NCI-H748 (cell line): ENCODE measurements around the gene LYPD1.
A peak's percentile ranks its signal among the peaks of the same experiment; 100 is the strongest.

ENCODE experiments used
- DNase-seq: peaks from one replicate; lab custom pipeline; 2025; ENCODE audit not compliant: unreplicated experiment; lab: John Stamatoyannopoulos, UW

The LYPD1 gene

GRCh38 chr2:132668987-132669907 lies 758 bp downstream of the LYPD1 start:
- DNase-seq: peak; percentile 65

DNA sequence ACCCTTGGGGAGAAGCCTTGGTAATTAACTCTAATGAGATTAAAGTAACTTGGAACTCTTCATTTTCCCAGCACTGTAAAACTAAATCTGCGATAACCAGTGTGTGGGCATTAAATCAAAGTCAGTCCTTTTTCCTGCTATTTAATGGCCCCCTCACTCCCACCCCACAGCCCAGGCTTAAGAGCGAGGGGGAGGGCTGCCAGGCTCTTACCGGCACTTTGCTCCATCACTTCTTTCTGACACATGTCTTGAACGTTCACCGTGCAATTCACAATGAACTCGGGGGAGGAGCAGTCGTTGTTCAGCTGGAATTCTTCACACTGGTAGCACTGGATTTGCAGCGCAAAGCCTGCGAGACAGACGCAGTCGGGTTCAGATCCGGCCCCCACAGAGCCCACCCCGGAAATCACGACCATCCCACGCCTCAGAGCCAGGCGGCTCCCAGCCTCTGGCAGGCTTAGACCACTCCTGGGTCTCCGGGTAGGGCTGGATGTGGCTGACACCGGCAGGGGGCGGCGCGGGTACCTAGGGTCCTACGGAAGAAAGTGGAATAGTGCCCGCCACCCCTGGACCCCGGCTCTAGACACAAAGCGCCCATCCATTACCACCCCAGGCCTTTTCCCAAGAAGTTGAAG lies 1.7 kb downstream of the LYPD1 start:
- DNase-seq: peak; percentile 54

DNA sequence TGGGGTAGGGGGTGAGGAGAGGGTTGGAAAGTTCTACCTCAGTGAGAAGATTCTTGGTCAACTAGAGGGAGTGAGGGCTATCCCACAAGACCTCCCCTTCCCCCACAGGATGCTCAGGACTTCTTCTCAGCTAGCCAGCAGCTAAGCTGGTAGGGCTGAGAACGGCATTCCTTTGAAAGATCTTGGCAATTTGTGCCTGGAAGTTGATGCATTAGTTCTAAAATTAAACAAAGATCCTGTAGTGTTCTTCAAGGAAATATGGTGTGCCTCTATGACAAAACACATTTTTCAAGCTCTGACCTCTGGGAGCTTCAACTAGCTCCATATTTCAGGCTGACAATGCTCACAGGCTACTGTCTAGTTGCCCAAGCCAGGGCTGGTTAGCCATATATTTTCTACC lies 2.3 kb downstream of the LYPD1 start:
- no peak for DNase-seq

- no peak for DNase-seq
Observed at GRCh38 chr2:132665401-132666140, 4.4 kb downstream of the LYPD1 start.

- DNase-seq: no peak
Observed at GRCh38 chr2:132664096-132664495, 5.9 kb downstream of the LYPD1 start.

DNA sequence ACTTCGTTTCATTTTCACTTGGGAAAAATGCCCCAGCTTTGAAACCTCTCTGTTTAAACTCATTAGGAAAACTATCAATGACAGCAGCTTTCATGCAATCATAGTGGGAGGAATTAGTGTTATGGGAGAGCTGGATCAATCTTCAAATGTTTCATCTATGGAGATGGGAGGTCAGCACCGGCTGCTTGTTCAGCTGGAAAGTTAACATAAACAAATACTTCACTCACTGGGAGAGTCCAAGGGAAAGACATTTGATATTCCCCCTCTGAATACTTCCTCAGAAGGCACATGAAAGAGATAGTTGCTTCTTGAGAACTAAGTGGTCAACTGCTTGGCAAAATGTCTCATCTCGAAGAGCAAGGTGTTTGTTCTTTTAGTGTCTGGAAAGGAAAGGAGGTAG lies 7.3 kb downstream of the LYPD1 start:
- peak; percentile 1 for DNase-seq

- no peak for DNase-seq
Observed at GRCh38 chr2:132659331-132659730, 10.7 kb downstream of the LYPD1 start.

DNA sequence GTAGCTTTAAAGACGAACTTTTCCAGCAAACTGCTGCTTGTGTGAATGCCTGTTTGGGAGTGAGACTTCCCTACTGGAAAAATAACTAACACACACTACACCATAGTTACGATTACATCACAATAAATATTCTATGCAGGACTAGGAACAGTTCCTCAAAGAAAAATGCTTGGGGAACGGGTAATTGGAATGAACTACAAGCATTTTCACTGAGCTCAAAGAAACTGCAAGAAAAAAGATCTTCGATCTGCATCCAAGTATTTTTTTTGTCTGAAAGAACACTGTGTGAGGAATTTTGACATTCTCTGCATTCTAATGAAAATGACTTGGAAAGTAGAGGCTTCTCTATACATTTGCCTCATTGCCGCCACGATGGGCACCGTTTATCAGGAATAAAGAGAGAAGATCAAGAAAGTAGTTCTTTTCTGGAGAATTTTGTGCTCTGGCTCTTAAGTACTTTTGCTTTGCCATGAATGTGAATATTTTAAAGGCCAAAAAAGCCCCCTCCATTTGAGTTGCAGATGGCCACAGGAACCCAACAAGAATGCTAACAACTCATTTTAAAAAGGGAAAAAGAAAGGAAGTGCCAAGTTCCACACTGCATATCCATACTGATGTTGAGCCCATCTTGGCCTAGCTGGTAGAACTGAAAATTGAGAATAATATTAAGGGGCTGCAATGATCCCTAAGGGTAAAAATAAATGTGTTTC lies 13.6 kb downstream of the LYPD1 start:
- DNase-seq: no peak

DNA sequence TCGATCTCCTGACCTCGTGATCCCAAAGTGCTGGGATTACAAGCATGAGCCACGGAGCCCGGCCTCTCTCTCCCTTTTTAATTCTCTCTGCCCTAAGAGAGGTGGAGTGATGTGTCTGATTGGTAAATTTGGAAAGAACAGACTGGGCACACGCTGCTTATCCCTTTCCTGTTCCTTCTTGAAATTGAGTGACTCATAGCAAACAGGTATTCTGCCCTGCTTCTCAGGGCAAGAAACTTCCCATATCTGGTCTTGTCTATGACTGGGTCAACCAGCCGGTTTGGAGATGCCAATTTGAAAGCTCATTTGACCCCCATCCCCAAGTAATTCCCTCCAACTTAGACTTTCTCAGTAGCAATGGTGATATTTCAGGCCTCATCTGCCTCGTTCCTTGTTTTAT lies 15.0 kb downstream of the LYPD1 start:
- DNase-seq: no peak

- no peak for DNase-seq
Observed at GRCh38 chr2:132654335-132654734, 15.7 kb downstream of the LYPD1 start.

- DNase-seq: no peak
Observed at GRCh38 chr2:132652474-132652873, 17.5 kb downstream of the LYPD1 start.

- DNase-seq: peak; percentile 57
Observed at GRCh38 chr2:132651115-132652045, 18.6 kb downstream of the LYPD1 start.

GRCh38 chr2:132646540-132647108 lies 23.4 kb downstream of the LYPD1 start:
- DNase-seq: no peak

DNA sequence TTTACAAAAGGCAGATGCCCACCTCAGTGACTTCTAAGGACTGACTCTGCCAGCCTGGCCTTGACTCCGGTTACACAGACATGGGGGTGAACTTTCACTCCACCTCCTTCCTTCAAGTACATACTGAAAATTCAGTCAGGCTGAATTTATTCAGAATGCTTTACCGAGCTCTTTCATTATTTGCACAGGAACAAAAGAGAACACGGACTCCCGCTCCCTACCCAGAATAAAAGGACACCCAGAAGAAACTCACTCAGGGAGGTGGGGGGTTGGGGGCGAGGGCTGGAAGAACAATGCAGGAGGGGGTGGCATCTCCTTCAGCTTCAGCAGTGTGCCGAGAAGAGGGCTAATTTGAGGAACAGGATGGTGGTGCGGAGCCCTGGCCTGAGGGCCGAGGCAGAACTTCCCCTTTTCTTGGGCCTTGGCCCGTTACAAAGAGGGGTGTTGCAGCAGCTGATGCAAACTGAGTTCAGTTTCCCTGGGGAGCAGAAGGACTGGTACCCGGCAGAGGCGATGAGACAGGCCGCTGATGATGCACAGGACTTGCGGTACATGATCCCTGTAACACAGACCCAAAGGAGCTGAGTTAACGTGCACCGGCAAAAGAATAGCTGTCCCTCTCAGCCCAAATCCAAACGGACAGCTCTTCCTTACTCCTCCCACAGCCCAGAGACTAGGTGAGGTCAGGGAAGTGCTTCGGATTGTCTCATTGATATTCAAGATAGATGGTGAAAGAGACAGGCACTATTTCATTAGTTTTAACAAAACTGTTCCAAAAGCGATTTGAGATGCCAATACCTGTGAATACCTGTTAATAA lies 24.1 kb downstream of the LYPD1 start:
- no peak for DNase-seq

GRCh38 chr2:132645176-132645575 lies 24.8 kb downstream of the LYPD1 start:
- no peak for DNase-seq

DNA sequence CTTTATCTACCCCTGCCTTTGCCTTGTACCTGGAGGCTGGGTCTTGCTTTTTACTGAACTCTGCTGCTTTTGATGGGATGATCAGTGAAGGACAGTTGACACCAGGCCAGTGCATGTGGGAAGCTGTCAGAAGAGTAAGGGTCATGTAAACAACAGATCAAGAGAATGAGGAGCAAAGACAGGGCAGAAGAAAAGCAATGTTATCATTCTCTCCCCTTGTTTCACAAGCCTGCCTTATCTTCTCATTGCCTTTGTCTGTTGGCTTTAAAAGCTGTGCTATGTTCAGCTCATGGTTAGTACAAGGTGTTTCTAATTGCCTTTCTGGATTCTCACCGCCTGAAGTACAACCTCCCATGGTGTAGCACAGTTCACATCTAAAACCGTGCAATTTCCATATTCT lies 27.6 kb downstream of the LYPD1 start:
- no peak for DNase-seq

DNA sequence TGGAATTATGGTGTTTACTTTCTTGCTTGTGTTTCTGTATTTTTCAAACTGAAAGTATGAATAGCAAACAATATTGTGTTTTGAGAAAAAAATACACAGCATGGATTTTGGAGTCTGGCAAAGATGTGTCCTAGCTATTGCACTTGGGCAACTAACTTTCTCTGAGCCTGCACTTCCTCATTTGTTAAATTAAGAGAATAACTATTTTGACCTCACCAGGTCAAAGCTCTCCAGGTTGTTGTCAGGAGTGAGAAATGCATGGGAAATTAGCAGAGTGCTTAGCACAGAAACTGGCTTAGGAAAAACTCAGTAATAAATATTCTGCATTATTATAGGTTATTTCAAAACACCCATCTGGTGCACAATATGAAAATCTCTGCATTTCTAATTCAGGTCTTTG lies 28.2 kb downstream of the LYPD1 start:
- no peak for DNase-seq

DNA sequence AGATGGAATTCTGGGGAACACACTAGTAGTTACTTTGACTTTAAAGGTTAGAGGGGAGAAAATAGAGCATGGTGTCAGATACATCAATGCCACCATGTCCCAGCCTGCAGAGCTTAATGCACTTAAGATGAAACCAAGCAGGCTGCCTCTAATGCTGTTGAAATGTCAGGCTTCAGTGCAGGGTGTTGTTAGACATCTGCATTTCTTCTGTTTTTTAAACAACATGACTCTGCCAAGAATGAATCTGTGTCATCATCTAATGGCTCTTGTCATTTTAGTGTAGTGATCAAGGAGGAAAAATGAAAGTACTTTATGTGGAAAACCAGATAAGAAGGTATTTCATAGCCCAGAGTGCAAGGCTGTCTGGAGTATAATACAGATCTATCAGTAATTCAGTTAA lies 29.9 kb downstream of the LYPD1 start:
- no peak for DNase-seq
